ENCODE measurements around the gene SLC9A6.

GRCh38 chrX:136094962-136095361 is 109.7 kb downstream of the SLC9A6 start:
- TF ChIP-seq, protein P1, sequence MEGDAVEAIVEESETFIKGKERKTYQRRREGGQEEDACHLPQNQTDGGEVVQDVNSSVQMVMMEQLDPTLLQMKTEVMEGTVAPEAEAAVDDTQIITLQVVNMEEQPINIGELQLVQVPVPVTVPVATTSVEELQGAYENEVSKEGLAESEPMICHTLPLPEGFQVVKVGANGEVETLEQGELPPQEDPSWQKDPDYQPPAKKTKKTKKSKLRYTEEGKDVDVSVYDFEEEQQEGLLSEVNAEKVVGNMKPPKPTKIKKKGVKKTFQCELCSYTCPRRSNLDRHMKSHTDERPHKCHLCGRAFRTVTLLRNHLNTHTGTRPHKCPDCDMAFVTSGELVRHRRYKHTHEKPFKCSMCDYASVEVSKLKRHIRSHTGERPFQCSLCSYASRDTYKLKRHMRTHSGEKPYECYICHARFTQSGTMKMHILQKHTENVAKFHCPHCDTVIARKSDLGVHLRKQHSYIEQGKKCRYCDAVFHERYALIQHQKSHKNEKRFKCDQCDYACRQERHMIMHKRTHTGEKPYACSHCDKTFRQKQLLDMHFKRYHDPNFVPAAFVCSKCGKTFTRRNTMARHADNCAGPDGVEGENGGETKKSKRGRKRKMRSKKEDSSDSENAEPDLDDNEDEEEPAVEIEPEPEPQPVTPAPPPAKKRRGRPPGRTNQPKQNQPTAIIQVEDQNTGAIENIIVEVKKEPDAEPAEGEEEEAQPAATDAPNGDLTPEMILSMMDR (IDR thresholded peaks at IDR 0.05): no peak
- no peak for TF ChIP-seq POLR2A (IDR thresholded peaks at IDR 0.05)

Measured in transverse colon (tissue), 3 donors.